HG02610 (cell line): ENCODE measurements around the gene SOX6.

Experiments used
- ATAC-seq: cut with Tn5 transposase; IDR thresholded peaks from one replicate; pipeline ENCODE4 v1.9.1; 2021; ENCODE audit warnings: mild to moderate bottlenecking, moderate library complexity; ENCODE audit not compliant: unreplicated experiment

Gene SOX6

DNA sequence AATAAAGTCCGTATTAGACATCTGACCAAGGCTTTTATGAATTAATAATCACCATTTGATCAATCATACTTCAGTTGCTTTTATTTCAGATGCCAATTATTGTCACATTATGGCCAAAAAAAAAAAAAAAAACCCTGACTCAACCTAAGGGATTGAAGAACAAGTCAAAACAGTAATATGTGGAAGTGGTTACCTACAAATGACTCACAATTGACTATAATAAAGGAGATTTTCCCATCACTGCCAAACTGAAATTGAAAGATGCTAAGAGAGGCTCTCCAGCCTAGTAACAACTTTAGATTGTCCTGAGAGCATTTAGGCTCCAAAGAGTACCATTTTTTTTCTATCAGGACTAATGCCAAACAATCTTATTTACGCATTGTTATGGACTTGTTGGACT, 35.2 kb downstream of the SOX6 start:
- peak; percentile 59 for ATAC-seq

DNA sequence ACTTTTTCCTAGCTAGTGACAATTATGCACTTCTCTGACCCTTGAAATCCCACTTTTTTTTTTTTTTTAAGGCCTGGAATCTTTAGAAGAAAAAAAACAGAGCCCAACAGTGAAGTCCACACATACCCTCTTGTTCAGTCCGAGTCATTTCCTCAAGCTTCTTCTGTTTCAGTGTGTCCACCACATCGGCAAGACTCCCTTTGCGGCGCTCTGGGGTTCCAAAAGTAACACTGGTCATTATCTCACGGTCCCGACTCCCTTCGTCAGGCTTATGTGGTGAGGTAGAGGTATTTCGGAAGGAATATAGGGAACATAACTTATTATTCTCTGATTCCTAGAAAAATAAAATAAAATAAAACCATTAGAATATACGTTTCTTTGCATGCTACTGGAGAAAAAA, 38.0 kb downstream of the SOX6 start:
- no peak for ATAC-seq

DNA sequence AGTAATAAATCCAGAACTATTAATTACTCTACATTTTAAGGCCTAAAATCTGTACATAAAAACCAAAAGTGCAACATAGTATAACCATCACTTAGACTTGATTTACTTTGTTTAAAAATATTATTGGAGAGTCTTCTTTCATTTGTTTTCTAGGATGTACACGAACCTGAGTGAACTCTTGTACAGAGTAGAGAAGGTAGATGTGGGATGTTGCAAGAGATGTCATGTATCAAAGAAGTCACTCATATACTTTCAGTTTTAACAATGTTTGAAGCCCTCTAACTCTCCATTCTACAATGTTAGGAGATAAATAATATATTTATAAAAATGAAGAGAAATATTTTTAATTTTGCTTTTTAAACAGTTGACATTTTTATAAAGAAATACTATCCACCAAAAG, 38.6 kb downstream of the SOX6 start:
- no peak for ATAC-seq

DNA sequence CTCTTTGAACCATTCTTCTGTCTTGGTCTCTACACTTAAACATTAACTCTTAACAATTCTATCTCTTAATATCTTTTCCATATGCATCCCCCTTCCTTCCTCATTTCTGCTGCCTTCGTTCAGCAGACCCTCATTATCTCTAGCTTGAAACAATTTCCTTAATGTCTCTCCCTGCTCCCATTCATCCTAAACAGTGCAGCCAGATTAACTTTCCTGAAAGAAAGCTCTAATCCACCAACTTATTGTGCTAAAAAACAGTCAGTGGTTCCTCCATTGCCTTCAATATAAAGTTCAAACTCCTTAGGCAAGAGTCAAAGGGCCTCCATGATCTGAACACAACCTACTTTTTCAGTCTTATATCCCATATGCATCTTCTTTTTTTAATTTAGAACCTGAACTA, 42.5 kb downstream of the SOX6 start:
- ATAC-seq: no peak

DNA sequence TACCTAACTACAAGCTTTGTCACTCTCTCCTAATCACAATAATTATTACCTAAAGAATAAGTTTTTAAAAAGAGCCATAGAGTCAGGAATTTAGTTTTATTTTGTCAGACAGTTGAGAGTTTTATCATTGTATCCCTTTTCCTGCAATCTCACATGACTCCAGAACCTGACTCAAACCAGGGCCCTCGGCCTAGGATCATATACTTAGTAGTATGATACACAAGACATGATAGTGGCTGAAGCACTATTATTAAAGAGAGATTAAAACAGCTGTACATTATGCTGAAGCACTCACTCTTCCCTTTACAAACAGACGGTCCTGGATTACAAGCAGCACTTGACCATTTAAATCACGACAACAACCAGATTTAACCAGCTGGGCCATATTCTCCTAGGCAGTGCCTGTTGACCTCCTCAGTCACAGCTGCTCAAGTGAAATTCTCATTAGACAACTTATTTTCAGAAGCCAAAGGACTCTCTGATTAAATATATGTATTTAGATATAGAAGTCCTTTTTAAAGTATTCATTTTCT, 44.0 kb downstream of the SOX6 start:
- ATAC-seq: no peak

DNA sequence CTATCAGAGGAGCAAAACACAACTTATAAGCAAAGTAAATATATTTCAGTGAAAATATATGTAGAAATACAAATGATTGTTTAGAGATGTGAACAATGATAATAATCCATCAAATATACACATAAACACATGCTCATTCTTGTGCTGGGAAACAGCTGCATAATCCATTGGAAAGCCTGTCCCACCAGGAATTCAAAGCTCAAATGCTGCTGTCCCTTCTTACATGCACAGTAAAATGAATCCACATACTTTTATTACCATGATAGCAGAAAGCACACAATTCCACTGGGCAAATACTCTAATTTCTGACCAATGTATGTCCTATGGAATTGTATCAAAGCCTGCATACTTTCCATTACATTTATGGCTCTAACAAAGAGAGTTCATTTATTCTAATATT, 44.5 kb downstream of the SOX6 start:
- no peak for ATAC-seq

DNA sequence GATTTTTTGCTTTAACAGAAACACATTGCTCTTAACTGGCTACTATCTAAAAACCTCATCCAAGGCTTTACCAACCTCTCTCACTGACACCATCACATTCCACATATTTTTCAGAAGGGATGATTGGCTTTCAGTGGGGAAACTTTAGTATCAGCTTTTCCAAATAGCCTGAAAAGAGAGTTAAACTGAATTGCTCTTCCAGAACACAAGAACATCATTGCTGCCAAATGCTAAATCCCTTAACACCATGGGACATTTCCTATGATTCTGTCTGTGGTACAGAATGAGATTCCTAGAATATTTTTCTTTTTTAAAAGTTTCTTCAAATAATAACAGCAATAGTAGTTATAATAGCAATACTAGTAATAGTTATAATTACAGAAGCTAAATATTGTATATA, 45.4 kb downstream of the SOX6 start:
- ATAC-seq: no peak

DNA sequence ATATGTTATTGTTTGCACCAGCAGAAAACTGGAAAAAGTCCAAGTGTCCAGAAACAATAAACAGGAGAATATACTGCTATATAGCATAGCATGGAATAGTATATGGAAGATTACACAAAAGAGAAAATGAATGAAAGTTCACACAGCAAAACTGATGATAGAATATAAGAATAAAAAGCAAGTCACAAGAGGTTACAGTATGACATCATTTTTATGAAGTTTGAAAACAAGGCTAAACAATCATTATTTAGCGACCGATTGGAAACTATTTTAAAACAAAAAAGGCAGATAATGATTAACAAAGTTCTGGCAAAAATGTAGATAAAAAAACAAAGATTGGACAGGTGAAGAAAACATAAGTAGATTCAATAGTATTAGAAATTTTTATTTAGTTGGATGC, 47.1 kb downstream of the SOX6 start:
- no peak for ATAC-seq

DNA sequence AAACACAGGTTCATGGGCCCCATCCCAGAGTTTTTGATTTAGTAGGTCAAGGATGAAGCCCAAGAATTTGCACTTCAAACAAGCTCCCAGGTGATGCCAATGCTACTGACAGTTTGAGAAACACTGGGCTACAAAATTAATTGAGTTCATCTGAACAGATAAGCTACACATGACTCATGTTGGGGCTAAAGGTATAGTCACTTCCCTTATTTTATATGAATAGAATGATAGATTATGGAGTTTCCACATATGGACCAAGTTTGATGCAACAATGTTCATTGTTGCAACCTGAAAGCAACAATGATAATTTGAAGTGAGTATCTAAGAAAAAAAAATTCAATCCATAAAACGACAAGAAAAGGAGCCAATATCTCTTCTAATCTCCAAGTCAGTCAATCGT, 54.9 kb downstream of the SOX6 start:
- no peak for ATAC-seq

DNA sequence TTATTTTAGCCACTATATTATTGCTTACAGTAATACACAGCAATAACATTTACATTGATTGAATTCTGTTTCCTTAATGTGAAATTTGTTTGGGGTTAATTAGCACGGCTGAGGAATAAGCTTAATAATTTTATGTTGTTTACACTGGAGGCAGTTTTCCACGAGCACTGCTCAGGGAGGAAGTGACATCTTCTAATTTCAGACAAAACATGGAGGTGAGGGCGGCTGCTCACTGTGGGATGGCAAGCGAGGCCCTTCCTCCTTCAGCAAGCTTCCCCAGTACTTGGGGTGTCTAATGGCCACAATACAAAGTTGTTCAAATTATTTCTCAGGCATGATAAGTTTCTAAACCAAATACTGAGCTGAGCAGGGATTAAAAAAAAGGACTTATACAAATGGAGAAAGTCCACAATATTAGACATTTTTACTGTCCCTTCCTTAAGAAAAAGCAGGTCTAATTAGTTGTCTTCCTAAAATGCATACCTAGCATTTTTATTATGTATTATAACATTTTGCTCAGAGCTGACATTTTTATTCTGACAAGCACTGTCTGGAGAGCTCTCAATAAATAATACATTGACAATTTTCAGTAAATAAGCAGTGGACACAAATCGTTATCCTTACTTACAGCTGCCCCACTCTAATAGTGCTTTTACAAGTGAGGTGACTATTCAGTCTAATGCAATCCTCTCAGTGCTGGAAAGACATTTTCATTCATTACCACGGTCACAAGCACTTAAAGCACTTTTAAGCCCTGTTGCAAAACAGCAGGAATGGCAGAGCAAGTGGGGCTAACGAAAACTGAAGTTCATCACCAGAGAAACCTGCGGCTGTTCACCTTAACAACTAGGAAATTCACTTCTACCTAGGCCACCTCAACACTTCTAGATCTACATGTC, 56.2 kb downstream of the SOX6 start:
- no peak for ATAC-seq

DNA sequence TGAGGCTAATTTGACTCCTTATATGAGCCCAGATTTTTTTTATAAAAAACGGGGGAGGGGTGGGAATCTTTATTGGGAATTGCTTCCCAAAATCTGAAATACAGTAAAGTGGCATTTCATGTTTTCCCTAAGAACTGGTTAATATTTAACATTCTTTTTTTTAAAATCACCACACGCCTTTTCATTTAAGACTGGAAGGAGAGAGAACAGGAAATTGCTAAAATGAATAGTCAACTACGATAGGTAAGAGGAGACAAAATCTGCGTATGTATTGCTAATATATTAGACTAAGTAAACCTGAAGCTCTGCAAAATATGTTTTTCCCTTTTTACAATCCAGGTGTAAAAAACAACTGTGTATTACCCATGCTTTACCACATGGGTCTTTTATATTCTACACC, 57.0 kb downstream of the SOX6 start:
- no peak for ATAC-seq

DNA sequence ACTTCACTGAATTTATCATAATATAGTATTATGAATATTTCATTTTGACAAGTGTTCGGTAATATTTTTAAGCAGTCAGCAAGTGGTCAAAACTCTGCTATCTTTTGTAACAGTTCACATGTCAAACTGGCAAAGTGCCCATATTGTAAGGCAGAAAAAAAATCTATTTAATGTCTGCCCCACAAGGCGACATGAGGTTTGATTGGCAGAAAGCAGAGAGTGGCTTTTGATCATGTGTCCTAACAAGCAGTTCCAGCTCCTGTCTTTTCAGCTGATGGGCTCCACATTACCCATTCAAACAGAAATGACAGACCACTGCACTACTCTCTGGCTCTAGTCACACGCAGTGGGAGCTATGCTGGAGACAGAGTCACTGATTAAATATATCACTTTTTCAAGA, 59.0 kb downstream of the SOX6 start:
- ATAC-seq: no peak

DNA sequence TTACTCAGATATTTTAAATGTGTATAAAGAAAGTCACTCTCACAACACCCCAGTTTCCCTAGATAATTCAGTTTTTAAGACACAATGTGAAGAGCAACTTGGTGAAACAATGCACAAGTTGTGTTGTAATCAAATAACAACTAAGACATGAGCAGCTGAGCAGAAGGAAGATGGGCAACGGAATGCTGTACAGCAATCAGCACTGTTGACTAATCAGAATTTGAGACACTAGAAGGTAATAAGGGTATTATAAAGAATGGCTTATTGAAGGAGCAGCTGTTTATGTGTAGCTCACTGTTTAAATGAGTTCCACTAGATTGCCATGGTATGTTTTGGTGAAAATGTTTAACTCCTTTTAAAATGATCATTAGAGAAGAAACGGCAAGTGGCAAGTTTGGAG, 60.1 kb downstream of the SOX6 start:
- no peak for ATAC-seq

DNA sequence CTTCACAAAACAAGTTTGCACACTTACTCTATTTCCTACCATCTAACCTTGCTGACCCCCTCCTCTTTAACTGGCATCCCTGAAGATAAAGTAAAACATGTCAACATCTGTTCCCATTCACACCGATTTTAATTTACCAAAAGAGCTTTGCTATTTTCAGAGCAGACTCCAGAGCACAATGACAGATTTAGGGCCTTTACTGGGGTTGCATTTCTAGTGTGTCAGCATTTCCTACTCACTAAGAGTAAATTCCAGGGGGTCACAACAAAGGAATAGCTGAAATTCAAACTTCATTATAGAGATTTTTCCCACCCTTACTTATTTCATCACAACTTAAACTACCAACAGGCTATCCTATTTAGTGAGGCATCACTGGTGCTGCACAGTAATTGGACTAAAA, 60.8 kb downstream of the SOX6 start:
- no peak for ATAC-seq

DNA sequence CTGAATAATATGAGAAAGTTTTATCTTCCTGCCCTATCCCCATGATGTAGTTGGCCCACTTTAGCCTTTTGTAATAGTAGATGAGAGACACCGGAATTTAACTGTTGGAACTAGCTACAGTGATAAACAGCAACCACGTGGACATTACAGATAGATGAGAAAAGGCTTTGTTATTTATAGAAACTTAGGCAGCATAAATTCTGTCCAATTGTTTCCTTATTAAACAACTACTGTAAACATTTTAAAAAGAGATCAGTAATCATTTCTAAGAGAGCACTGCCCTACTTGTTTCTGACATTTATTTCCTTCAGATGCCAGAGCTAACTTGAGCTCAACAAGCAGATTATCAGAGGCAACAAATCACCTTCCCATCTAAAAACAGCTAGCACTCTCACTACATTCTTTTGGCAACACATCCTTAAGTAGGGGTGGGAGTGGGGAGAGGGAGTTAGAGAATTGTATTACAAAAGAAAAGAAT, 63.1 kb downstream of the SOX6 start:
- no peak for ATAC-seq

DNA sequence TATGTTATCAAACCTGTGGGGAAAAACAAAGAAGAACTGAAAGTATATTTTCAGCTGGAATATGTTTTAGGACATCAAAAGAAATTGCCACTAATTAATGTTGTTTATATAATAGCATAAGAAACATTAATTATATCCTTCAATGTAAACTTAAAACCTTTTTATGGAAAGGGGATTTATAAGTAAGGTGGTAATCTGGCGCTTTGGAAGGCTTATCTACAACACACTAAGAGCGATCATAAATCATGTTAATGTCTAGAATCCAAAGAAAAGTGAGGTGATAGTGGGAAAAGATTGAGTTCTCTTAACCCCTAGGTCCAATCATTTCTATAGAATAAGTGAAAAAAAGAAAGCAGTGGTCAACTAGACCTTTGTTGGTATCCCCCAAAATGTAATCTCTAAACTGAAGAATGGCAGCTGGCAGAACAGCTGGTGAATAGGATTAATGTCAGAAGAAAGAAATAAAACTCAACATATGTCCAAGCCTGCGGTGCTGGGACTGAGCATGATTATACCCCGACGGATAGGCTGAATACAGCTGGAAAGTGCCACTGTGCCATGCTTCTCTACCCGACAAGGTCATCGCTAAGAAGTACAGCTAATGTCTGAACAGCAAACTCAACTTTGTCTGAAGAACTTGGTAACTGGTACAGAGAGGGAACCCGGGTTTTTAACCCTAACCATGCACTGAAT, 64.0 kb downstream of the SOX6 start:
- ATAC-seq: no peak

DNA sequence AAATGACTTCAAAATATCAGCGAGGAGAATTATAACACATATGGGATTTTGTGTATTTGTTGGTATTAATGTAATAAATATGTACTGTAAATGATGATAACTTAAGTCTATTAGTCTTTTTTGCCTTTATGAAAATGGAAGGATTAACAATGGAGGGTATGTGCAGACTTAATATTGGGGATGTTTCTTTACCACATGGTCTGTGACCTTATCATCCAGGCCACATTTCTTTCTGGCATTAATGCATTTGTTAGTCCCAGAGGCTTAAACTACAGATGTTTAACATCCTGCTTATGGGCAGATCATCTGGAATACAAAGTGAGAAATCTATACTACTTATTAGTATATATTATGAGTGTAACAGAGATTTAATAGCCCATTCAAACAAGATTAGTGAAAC, 64.6 kb downstream of the SOX6 start:
- ATAC-seq: no peak

DNA sequence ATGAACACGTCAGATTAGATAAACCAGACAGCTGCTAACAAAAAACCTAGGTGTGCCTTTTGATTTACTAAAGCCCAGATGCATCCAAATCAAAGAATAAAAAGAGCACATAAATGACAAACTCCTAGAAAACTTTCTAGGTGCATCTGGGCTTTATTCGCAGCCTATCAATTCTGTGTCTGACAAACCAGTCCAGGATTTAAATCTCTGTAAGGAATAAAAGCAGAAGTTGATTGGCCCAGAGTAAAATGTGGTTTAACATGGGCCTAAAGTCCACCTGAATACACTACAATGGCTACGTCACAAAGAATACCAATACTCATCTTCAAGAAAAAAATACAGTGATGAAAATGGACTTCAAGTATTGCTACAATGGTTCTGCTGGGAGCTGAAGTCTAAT, 66.8 kb downstream of the SOX6 start:
- ATAC-seq: no peak

DNA sequence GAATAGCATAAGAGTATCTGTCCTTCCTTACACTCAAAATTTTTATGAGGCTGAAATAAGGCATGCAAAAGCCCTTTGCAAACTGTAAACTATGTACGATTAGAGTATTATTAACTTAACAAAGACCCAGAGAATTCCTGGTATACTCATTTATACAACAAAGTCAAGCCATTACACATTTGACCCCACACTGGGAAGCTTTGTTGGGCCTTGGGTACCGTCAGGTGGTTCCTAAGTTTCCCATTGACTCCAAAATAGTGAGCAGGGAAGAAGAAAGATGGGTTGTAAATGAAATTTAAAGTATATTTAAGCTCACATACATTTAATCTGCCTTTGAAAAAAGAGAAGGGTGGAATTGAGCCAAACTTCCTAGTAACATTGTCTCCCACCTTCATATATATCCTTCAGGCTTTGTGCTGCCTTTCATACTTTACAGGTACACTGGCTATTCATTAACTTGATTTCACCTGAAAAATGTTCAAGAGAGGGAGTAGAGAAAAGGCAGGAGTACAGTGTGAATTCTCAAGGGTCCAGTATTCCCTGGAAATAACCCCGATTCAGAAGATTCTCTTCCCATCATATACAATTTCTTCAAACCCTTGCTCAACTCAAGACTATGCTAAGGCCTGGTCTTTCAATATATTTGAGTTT, 68.6 kb downstream of the SOX6 start:
- ATAC-seq: no peak

DNA sequence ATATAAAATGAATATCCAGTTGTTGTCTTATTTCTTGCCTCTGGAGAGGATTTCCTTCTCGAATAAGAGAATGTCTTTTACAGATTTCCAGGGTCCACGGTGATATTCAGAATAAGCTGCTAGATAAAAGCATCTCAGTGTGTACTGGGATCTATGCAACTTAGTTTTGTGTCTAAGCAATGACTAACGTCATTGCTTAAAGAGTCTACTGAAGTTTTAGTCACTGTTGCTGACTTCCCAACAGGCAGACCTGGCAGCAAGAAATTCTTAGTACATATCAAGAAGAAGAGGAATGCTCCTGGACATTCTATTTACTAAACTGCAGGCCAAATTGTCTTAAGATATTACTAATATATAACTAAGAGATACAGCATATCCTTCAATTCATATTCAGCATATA, 70.3 kb downstream of the SOX6 start:
- ATAC-seq: no peak

DNA sequence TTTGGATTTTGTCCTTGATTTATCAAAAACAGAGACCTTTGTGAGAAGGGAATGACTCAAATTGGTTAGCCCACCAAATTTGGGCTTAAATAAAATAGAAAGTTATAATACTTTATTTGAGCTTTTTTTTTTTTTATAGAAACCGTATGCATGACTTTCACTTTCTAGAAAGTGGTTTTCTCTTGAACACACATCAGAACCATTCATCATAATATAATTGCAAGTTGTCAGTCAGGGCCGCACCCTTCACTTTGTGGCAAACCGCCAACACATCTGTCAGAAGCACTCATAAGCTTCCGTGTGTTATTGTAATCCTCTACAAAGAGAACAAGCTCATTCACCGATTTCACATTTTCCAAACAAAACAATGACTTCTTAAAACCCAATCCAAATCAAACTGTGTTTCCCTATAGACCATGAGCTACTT, 76.1 kb downstream of the SOX6 start:
- ATAC-seq: no peak

DNA sequence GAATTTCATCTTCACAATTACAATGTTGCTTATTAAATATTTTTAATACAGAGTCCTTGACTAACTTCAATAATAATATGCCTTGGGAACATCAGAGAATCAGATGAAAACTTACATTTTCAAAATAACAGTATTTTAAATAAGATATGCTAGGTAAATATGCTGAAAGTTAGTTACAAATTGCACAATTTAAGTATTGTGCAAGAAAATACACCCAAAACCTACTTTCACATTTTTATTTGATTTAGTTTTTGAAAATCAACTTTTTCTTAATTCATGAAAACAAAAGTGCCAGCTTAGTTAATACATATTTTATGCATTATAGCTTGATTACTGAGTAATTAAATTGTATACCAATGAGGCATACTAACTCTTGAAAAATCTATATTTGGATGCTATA, 76.8 kb downstream of the SOX6 start:
- ATAC-seq: no peak
